Psoas muscle (tissue), 8 donors: ENCODE results near the gene CTNNA1. TPM values are rescaled to one million over a fixed set of nuclear protein-coding genes. Genes with fewer than 3 reads are reported as not detected.

ENCODE experiments used
- ATAC-seq, 4 donors: fragments of 200-7000 bp; cut with Tn5 transposase; one replicate each; pipeline ENCODE4 v1.9.1; 2020; ENCODE audit warnings: moderate library complexity in 3 of 4, mild to moderate bottlenecking in 2 of 4
- DNase-seq, 2 donors: peaks; one replicate each; pipeline ENCODE4 v3.0.0-alpha.2; 2020
- H3K27ac ChIP-seq: fragments of 200-600 bp; one replicate; pipeline ENCODE4 v1.8.0; 2022
- H3K27me3 ChIP-seq, 3 donors: fragments of 200-600 bp in 1 of 3; one replicate each; pipeline versions ENCODE4 v1.6.1 to v1.8.0; 2013 to 2022; ENCODE audit warnings: low read length in 2 of 3, mild to moderate bottlenecking in 2 of 3, moderate library complexity in 1 of 3; ENCODE audit not compliant: insufficient read depth in 3 of 3
- H3K36me3 ChIP-seq, 2 donors: fragments of 200-600 bp in 1 of 2; one replicate each; pipeline versions ENCODE4 v1.6.1 to v1.8.0; 2013 to 2022; ENCODE audit warnings: low read depth in 1 of 2, mild to moderate bottlenecking in 1 of 2, moderate library complexity in 1 of 2; ENCODE audit not compliant: insufficient read depth in 1 of 2
- H3K4me1 ChIP-seq: fragments of 200-600 bp; one replicate; pipeline ENCODE4 v1.8.0; 2022
- H3K4me3 ChIP-seq: fragments of 200-600 bp; one replicate; pipeline ENCODE4 v1.8.0; 2022; ENCODE audit warnings: mild to moderate bottlenecking
- H3K9me3 ChIP-seq: fragments of 200-600 bp; one replicate; pipeline ENCODE4 v1.8.0; 2022
- CTCF ChIP-seq: fragments of 200-600 bp; IDR thresholded peaks from one replicate; pipeline ENCODE4 v1.8.0; 2022; ENCODE audit warnings: antibody characterized with exemption
- WGBS, 3 donors: extraction: QIAGEN DNeasy Blood & Tissue Kit; methylation state at CpG; one replicate each; pipeline versions ENCODE4 v1.1.6 to v1.1.7; 2013; 5-methylcytosine and 5-hydroxymethylcytosine counted together
- intact Hi-C, 2 donors: fragments of 100-400 bp; cut with DNase I; formaldehyde crosslinking; loops; one replicate each; pipeline versions ENCODE4 v1.11.0 to v1.14.2; 2022
- polyA plus RNA-seq, 3 donors: library from polyadenylated mRNA; stranded (reverse); fragments of 200-250 nt; gene quantifications; one replicate each; pipeline ENCODE4 v1.2.3, GENCODE V29; 2013
- total RNA-seq, 4 donors: library from RNA; stranded (reverse); fragmentation: NEBNext Ultra II Directional in 2 of 4; extraction: Animal tissue kit (Norgen Biotek cat#: 25700) in 2 of 4; gene quantifications; one replicate each; pipeline versions ENCODE4 v1.2.1 to v1.2.4, GENCODE V29; 2021 to 2023
- donor health status: healthy with polysubstance abuse.
- donor health status: DM: no; HTN: no; CAD: no; lungs with moderate emphysema.
- donor health status: Bipolar disorder and iron deficiency.
- donor health status: healthy.
- donor health status: DM: yes; HTN: yes; CAD: no.
- donor health status: DM: no; HTN: no; CAD: no.
- donor health status: DM: no; HTN: no; CAD: no.
- donor health status: DM: yes; HTN: yes; CAD: no.

Gene CTNNA1
- total and polyA plus RNA-seq, 7 donors: 58.8 to 162 (median 99.3) TPM

- peaks cover 38% of the 10 kb centered on the region for H3K4me1 ChIP-seq
- intact Hi-C loops: no loop called here
- TF ChIP-seq CTCF: no peak
- no peak for DNase-seq
- 42 to 56% (median 48%) methylated on average over 1 of the region's 1 CpG for WGBS, 3 donors
- H3K4me3 ChIP-seq: no peak overlapping the region
- ATAC-seq: no peak
- H3K27me3 ChIP-seq: no peaks in the 10 kb centered on the region
- H3K27ac ChIP-seq: no peak overlapping the region
- peaks cover 6 to 20% of the 10 kb centered on the region in 2 donors for H3K36me3 ChIP-seq
- H3K9me3 ChIP-seq: no peaks in the 10 kb centered on the region
These were observed 8.9 kb downstream of the CTNNA1 start for GRCh38 chr5:138762110-138762509.

DNA sequence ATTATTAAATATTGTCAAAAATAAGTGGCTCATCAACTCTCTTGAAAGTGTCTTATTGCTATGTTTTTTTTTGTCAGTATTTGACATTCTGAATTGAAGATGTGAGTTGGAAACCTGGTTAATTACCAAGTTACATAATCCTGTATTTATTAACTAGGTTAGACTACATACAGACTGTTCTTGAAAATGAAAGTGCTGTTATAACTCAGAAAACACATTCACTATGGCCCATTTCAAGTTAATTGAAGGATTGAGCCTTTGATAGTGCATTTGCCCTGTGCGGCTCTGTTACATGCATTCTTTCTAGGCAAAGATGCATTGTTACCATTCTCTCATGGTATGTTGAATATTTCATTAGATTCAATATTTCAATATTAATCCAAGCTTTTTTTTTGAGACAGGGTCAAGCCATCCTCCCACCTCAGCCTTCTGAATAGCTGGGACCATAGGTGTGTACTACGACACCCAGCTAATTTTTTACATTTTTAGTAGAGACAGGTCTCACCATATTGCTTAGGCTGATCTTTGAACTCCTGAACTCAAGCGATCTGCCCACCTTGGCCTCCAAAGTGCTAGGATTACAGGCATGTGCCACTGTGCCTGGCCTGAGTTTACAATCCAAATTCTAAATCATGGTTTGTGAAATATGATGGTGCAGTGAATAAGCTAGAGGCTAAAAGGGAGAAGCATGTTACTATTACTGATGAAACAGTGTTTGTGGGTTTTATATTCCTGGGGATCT, 10.0 kb downstream of the CTNNA1 start:
- intact Hi-C loops: no loop called here
- ATAC-seq (no peak), DNase-seq (no peak)
- Histone ChIP-seq H3K36me3 (peaks cover 6 to 17% of the 10 kb centered on the region in 2 donors), H3K4me1 (peaks cover 38% of the 10 kb centered on the region), H3K9me3 (no peaks in the 10 kb centered on the region), H3K27me3 (no peaks in the 10 kb centered on the region), H3K27ac (no peak overlapping the region), H3K4me3 (no peak overlapping the region)
- no peak for TF ChIP-seq CTCF
- WGBS, 3 donors: 88 to 92% (median 89%) methylated on average over 3 of the region's 3 CpGs

- intact Hi-C loops: no loop called here
- TF ChIP-seq CTCF: no peak
- Histone ChIP-seq H3K27ac (no peak overlapping the region), H3K4me3 (no peak overlapping the region), H3K36me3 (no peaks in the 10 kb centered on the region), H3K9me3 (no peaks in the 10 kb centered on the region), H3K4me1 (peaks cover 21% of the 10 kb centered on the region), H3K27me3 (no peaks in the 10 kb centered on the region)
- ATAC-seq (no peak), DNase-seq (no peak)
- WGBS, 3 donors: 77 to 96% (median 95%) methylated on average over 6 of the region's 6 CpGs
These were observed 17.1 kb downstream of the CTNNA1 start for GRCh38 chr5:138770291-138770690.

DNA sequence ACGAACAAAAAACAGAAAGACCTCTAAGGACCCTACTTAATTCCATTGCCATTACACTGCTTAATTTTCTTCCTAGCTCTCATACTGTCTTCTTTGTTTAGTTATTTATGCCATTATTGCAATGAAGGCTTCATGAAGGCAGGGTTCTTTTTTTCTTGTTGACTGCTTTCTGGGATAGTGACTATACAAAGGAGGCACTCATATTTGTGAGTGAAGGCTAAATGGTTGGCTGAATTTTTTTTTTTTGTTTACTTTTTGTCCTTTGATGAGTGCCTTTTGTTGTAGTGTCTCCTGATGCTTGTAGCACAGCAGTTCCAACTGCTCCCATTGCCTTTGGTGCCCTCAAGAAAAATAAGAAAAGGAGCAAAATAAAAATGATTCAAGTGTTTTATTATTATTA, 17.8 kb downstream of the CTNNA1 start:
- TF ChIP-seq CTCF: no peak
- Histone ChIP-seq H3K36me3 (no peaks in the 10 kb centered on the region), H3K4me3 (no peak overlapping the region), H3K4me1 (peaks cover 21% of the 10 kb centered on the region), H3K27me3 (no peaks in the 10 kb centered on the region), H3K27ac (no peak overlapping the region), H3K9me3 (no peaks in the 10 kb centered on the region)
- 53 to 54% (median 54%) methylated on average over 1 of the region's 1 CpG for WGBS, 3 donors
- intact Hi-C loops: no loop called here
- ATAC-seq (no peak), DNase-seq (no peak)
